ENCODE data around the gene MAMLD1. TPM values are rescaled to one million over a fixed set of nuclear protein-coding genes. Genes with fewer than 3 reads are reported as not detected.

Gene MAMLD1
- polyA plus RNA-seq, 1 donor (not counting 4 experiments of a cell fraction or from before 2014, with no cell fraction given) = 0.98 TPM

- TF ChIP-seq EZH2 (IDR thresholded peaks at IDR 0.05; ENCODE audit: low read length) (no peak), CTCF (optimal IDR thresholded peaks at IDR 0.05 in 1 of 3, IDR thresholded peaks at IDR 0.05 in 1 of 3, conservative IDR thresholded peaks at IDR 0.05 in 1 of 3; ENCODE audit: extremely low read depth in 1 of 3, insufficient read depth in 2 of 3, low read length in 3 of 3) (no peak)
- dilution Hi-C loops (cut with MboI; ENCODE audit: extremely low pct_ligation_motif_present, low sequenced_read_pairs) = no loop called here
Measured at GRCh38 chrX:150332023-150332422, 31.1 kb upstream of the MAMLD1 start.

GRCh38 chrX:150334100-150334499 lies 29.0 kb upstream of the MAMLD1 start:
- TF ChIP-seq EZH2 (IDR thresholded peaks at IDR 0.05; ENCODE audit: low read length) (no peak), CTCF (optimal IDR thresholded peaks at IDR 0.05 in 1 of 3, IDR thresholded peaks at IDR 0.05 in 1 of 3, conservative IDR thresholded peaks at IDR 0.05 in 1 of 3; ENCODE audit: extremely low read depth in 1 of 3, insufficient read depth in 2 of 3, low read length in 3 of 3) (no peak)
- no peak overlapping the region for H3K9ac ChIP-seq (ENCODE audit: control insufficient read depth, extremely low read depth, insufficient read depth, low read length)

More at GRCh38 chrX:150332023-150332422, 31.1 kb upstream of the MAMLD1 start:
- Histone ChIP-seq H3K4me1 (ENCODE audit: control insufficient read depth, extremely low read depth, insufficient read depth, low read length) (no peaks in the 10 kb centered on the region), H3K36me3 (ENCODE audit: control insufficient read depth in 2 of 2, extremely low read depth in 1 of 2, insufficient read depth in 2 of 2, low read length in 2 of 2) (no peaks in the 10 kb centered on the region), H3K9me3 (ENCODE audit: control insufficient read depth, low read depth, low read length) (no peaks in the 10 kb centered on the region), H3K9ac (ENCODE audit: control insufficient read depth, extremely low read depth, insufficient read depth, low read length) (no peak overlapping the region), H3K4me3 (ENCODE audit: control insufficient read depth in 2 of 3, extremely low read depth in 1 of 3, insufficient read depth in 2 of 3, low read depth in 1 of 3, low read length in 3 of 3) (no peak overlapping the region), H3K27me3 (ENCODE audit: control insufficient read depth, extremely low read depth, insufficient read depth, low read length) (peaks cover 3% of the 10 kb centered on the region), H4K20me1 (ENCODE audit: control insufficient read depth, extremely low read depth, insufficient read depth, low read length) (no peaks in the 10 kb centered on the region), H3K9me1 (ENCODE audit: control insufficient read depth, extremely low read depth, insufficient read depth, low read length) (no peaks in the 10 kb centered on the region), H2AFZ (ENCODE audit: control insufficient read depth, low read length) (no peak overlapping the region), H3K79me2 (ENCODE audit: control insufficient read depth, insufficient read depth, low read length) (no peaks in the 10 kb centered on the region), H3K4me2 (ENCODE audit: control insufficient read depth, extremely low read depth, insufficient read depth, low read depth, low read length) (no peak overlapping the region), H3K27ac (ENCODE audit: control insufficient read depth, insufficient read depth, low read length) (no peak overlapping the region)
- DNase-seq (ENCODE audit: low read depth, low spot score) = no peak
- FAIRE-seq = no peak

More at GRCh38 chrX:150334100-150334499, 29.0 kb upstream of the MAMLD1 start:
- H4K20me1 ChIP-seq (ENCODE audit: control insufficient read depth, extremely low read depth, insufficient read depth, low read length) = no peaks in the 10 kb centered on the region
- no peaks in the 10 kb centered on the region for H3K79me2 ChIP-seq (ENCODE audit: control insufficient read depth, insufficient read depth, low read length)
- H3K9me1 ChIP-seq (ENCODE audit: control insufficient read depth, extremely low read depth, insufficient read depth, low read length) = no peaks in the 10 kb centered on the region
- no peaks in the 10 kb centered on the region for H3K4me1 ChIP-seq (ENCODE audit: control insufficient read depth, extremely low read depth, insufficient read depth, low read length)
- no peak overlapping the region for H3K27ac ChIP-seq (ENCODE audit: control insufficient read depth, insufficient read depth, low read length)
- no peak overlapping the region for H3K4me3 ChIP-seq (ENCODE audit: control insufficient read depth in 2 of 3, extremely low read depth in 1 of 3, insufficient read depth in 2 of 3, low read depth in 1 of 3, low read length in 3 of 3)
- no peak for FAIRE-seq
- dilution Hi-C loops (cut with MboI; ENCODE audit: extremely low pct_ligation_motif_present, low sequenced_read_pairs) = no loop called here
- no peak overlapping the region for H2AFZ ChIP-seq (ENCODE audit: control insufficient read depth, low read length)
- no peaks in the 10 kb centered on the region for H3K9me3 ChIP-seq (ENCODE audit: control insufficient read depth, low read depth, low read length)
- DNase-seq (ENCODE audit: low read depth, low spot score) = no peak
- H3K36me3 ChIP-seq (ENCODE audit: control insufficient read depth in 2 of 2, extremely low read depth in 1 of 2, insufficient read depth in 2 of 2, low read length in 2 of 2) = no peaks in the 10 kb centered on the region
- H3K4me2 ChIP-seq (ENCODE audit: control insufficient read depth, extremely low read depth, insufficient read depth, low read depth, low read length) = no peak overlapping the region
- peaks cover 3% of the 10 kb centered on the region for H3K27me3 ChIP-seq (ENCODE audit: control insufficient read depth, extremely low read depth, insufficient read depth, low read length)

Data from keratinocyte (primary cell).